Stomach (tissue), 4 donors: ENCODE measurements around the gene ARHGEF1.

Source experiments
- EP300 ChIP-seq: sonication (generic); formaldehyde crosslinking; IDR thresholded peaks from one replicate; pipeline ENCODE4 v1.6.1; 2017; ENCODE audit warnings: antibody characterized with exemption
- POLR2A ChIP-seq, 4 donors: fragments of 450-650 bp; IDR thresholded peaks; one replicate each; pipeline ENCODE4 v1.6.1; 2016; ENCODE audit warnings: antibody characterized with exemption in 4 of 4, control low read depth in 2 of 4, mild to moderate bottlenecking in 1 of 4, moderate library complexity in 1 of 4
- POLR2AphosphoS5 ChIP-seq, 3 donors: sonication (generic); formaldehyde crosslinking; IDR thresholded peaks; one replicate each; pipeline ENCODE4 v1.6.1; 2016; ENCODE audit warnings: antibody characterized with exemption in 3 of 3
- TF ChIP-seq, protein P1 (sequence below), 7 experiments: fragments of 450-650 bp in 4 of 7; fragments of 200-600 bp in 3 of 7; sonication (generic) in 3 of 7; IDR thresholded peaks; one replicate each; pipeline ENCODE4 v1.5.1; 2016 to 2019; ENCODE audit warnings: antibody characterized with exemption in 7 of 7, control low read depth in 2 of 7, mild to moderate bottlenecking in 1 of 7

DNA sequence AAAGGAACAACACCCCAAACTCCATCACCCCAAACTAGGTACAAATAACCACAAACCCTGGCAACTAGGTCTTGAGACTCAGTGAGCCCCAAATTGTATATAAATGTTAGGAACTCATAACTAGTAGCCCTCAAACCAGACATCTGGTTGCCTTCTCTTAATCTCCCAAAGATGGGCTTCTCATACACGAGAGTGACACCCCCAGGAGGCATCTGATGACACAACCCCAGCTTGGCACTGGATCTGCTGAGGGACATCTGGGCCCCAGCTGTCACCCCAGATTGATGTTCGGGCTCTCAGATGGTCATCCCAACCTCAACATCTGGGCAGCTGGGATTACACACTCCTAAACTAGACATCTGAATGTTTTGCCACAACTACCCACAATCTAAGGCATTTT lies 61.4 kb downstream of the ARHGEF1 start:
- TF ChIP-seq, protein P1, sequence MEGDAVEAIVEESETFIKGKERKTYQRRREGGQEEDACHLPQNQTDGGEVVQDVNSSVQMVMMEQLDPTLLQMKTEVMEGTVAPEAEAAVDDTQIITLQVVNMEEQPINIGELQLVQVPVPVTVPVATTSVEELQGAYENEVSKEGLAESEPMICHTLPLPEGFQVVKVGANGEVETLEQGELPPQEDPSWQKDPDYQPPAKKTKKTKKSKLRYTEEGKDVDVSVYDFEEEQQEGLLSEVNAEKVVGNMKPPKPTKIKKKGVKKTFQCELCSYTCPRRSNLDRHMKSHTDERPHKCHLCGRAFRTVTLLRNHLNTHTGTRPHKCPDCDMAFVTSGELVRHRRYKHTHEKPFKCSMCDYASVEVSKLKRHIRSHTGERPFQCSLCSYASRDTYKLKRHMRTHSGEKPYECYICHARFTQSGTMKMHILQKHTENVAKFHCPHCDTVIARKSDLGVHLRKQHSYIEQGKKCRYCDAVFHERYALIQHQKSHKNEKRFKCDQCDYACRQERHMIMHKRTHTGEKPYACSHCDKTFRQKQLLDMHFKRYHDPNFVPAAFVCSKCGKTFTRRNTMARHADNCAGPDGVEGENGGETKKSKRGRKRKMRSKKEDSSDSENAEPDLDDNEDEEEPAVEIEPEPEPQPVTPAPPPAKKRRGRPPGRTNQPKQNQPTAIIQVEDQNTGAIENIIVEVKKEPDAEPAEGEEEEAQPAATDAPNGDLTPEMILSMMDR (IDR thresholded peaks at IDR 0.05), result no peak
- TF ChIP-seq POLR2A (IDR thresholded peaks at IDR 0.05) (no peak), POLR2AphosphoS5 (IDR thresholded peaks at IDR 0.05) (no peak), EP300 (no peak)
